Body of pancreas (tissue), 4 donors: ENCODE measurements around the gene AGRP. TPM values are rescaled to one million over a fixed set of nuclear protein-coding genes. Genes with fewer than 3 reads are reported as not detected.

Experiments used
- ATAC-seq: fragments of 150-250 bp; one replicate; pipeline ENCODE4 v1.9.1; 2016
- DNase-seq, 4 donors: peaks; one replicate each; pipeline ENCODE4 v3.0.0-alpha.2; 2019
- H3K27ac ChIP-seq, 4 donors: fragments of 200-600 bp; sonication (generic); 1 replicate in 3 of 4; 2 replicates in 1 of 4; pipeline versions ENCODE4 v1.5.1 to v1.6.1; 2016 to 2019; ENCODE audit warnings: mild to moderate bottlenecking in 1 of 4, mixed read lengths in 1 of 4, moderate library complexity in 1 of 4
- H3K27me3 ChIP-seq, 2 donors: fragments of 200-600 bp; sonication (generic); one replicate each; pipeline ENCODE4 v1.6.0; 2016; ENCODE audit warnings: mild to moderate bottlenecking in 1 of 2
- H3K36me3 ChIP-seq, 2 donors: fragments of 200-600 bp; sonication (generic); replicated peaks in 1 of 2; 2 replicates each; pipeline ENCODE4 v1.5.1; 2016; ENCODE audit warnings: low read depth in 2 of 2; ENCODE audit not compliant: insufficient read depth in 1 of 2
- H3K4me1 ChIP-seq: fragments of 200-600 bp; sonication (generic); one replicate; pipeline ENCODE4 v1.6.0; 2016
- H3K4me3 ChIP-seq, 2 donors: fragments of 200-600 bp; sonication (generic); 1 replicate in 1 of 2; 2 replicates in 1 of 2; pipeline ENCODE4 v1.5.1; 2016 to 2019
- H3K9me3 ChIP-seq, 3 donors: fragments of 200-600 bp; sonication (generic); 1 replicate in 2 of 3; 2 replicates in 1 of 3; pipeline ENCODE4 v1.5.1; 2016
- POLR2A ChIP-seq, 3 donors: fragments of 450-650 bp; IDR thresholded peaks; one replicate each; pipeline ENCODE4 v1.6.1; 2016; ENCODE audit warnings: antibody characterized with exemption in 3 of 3, mild to moderate bottlenecking in 2 of 3
- WGBS, 2 donors: methylation state at CpG; one replicate each; pipeline ENCODE4 v1.1.5; 2017; 5-methylcytosine and 5-hydroxymethylcytosine counted together
- intact Hi-C: fragments of 100-400 bp; cut with DNase I; formaldehyde crosslinking; loops from one replicate; pipeline ENCODE4 v1.15.1; 2023
- total RNA-seq, 2 donors: library from RNA; depleted of rRNA; stranded (reverse); fragments of >200 nt; gene quantifications; one replicate each; pipeline ENCODE4 v1.1.0, GENCODE V29; 2016
- TF ChIP-seq, protein P1 (sequence below), 7 experiments: fragments of 450-650 bp in 4 of 7; fragments of 200-600 bp in 3 of 7; sonication (generic) in 3 of 7; IDR thresholded peaks; one replicate each; pipeline ENCODE4 v1.5.1; 2016 to 2019; ENCODE audit warnings: antibody characterized with exemption in 7 of 7

The AGRP gene
- total RNA-seq, 2 donors from 2014 or later = not detected

- intact Hi-C loops = no loop called here
- WGBS, 2 donors = 0 to 1% methylated on average over 19 to 25 of the region's 25 CpGs
- no peaks in the 10 kb centered on the region for H3K27me3 ChIP-seq
- peak overlapping the region; percentile 81 to 93 (median 89) for H3K27ac ChIP-seq
- no peaks in the 10 kb centered on the region for H3K9me3 ChIP-seq
- peak in 2 of 3 donors; percentile 51 to 58 for TF ChIP-seq POLR2A (IDR thresholded peaks at IDR 0.05)
- TF ChIP-seq, protein P1, sequence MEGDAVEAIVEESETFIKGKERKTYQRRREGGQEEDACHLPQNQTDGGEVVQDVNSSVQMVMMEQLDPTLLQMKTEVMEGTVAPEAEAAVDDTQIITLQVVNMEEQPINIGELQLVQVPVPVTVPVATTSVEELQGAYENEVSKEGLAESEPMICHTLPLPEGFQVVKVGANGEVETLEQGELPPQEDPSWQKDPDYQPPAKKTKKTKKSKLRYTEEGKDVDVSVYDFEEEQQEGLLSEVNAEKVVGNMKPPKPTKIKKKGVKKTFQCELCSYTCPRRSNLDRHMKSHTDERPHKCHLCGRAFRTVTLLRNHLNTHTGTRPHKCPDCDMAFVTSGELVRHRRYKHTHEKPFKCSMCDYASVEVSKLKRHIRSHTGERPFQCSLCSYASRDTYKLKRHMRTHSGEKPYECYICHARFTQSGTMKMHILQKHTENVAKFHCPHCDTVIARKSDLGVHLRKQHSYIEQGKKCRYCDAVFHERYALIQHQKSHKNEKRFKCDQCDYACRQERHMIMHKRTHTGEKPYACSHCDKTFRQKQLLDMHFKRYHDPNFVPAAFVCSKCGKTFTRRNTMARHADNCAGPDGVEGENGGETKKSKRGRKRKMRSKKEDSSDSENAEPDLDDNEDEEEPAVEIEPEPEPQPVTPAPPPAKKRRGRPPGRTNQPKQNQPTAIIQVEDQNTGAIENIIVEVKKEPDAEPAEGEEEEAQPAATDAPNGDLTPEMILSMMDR (IDR thresholded peaks at IDR 0.05) = peak; percentile 59 to 99 (median 98)
- ATAC-seq (peak; percentile 95), DNase-seq (peak; percentile 96 to 98 (median 97))
- peaks cover 16% of the 10 kb centered on the region for H3K4me1 ChIP-seq
- H3K36me3 ChIP-seq = no peaks in the 10 kb centered on the region
- H3K4me3 ChIP-seq = peak overlapping the region in 1 of 2 donors; percentile 11
Observed at GRCh38 chr16:67521095-67521804, 37.9 kb upstream of the AGRP start.

DNA sequence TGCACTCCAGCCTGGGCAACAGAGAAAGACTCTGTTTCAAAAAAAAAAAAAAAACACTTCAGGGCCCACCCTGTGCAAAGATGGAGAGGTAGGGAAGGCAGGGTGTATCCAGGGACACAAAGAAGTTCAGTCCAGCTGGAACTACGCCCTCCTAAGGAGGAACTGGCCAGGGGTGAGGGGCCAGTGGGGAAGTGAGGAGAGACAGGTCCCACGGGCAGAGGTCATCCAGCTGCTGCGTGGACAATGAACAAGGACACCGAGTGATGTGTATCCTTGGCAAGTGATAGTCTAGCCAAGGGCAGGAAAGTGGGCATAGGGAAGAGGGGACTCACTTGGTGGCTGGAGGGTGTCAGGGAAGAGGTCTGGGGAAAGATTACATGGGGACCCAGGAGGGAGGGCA is 35.9 kb upstream of the AGRP start:
- no peak overlapping the region for H3K4me3 ChIP-seq
- intact Hi-C loops = no loop called here
- WGBS, 2 donors = 61 to 70% methylated on average over 4 of the region's 4 CpGs
- ATAC-seq (no peak), DNase-seq (no peak)
- H3K27me3 ChIP-seq = no peaks in the 10 kb centered on the region
- no peak overlapping the region for H3K27ac ChIP-seq
- no peaks in the 10 kb centered on the region for H3K9me3 ChIP-seq
- no peak for TF ChIP-seq POLR2A (IDR thresholded peaks at IDR 0.05)
- TF ChIP-seq, protein P1 (IDR thresholded peaks at IDR 0.05) = no peak
- H3K36me3 ChIP-seq = no peaks in the 10 kb centered on the region
- H3K4me1 ChIP-seq = peaks cover 16% of the 10 kb centered on the region

DNA sequence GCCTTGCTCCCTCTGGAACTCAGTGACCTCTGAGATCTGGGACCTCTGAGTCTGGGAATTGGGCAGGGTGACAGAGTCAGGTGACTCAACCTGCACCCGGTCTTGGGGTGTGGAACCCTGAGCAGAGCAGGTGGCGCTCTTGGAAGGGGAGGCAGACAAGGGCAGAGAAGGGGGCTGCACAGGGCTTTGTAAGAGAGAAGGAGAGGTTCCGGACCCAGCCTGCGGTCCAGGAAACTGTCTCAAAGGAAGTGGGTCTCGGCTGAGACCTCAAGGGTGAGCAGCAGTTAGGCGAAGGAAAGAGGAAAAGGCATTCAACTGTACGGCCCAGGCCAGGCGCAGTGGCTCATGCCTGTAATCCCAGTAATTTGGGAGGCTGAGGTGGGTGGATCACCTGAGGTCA is 35.3 kb upstream of the AGRP start:
- H3K9me3 ChIP-seq = no peaks in the 10 kb centered on the region
- DNase-seq (no peak), ATAC-seq (no peak)
- no peak overlapping the region for H3K27ac ChIP-seq
- intact Hi-C loops = no loop called here
- no peak overlapping the region for H3K4me3 ChIP-seq
- TF ChIP-seq, protein P1 (IDR thresholded peaks at IDR 0.05) = no peak
- TF ChIP-seq POLR2A (IDR thresholded peaks at IDR 0.05) = no peak
- no peaks in the 10 kb centered on the region for H3K36me3 ChIP-seq
- H3K27me3 ChIP-seq = no peaks in the 10 kb centered on the region
- H3K4me1 ChIP-seq = peaks cover 16% of the 10 kb centered on the region
- WGBS, 2 donors = 69 to 76% methylated on average over 8 of the region's 8 CpGs

GRCh38 chr16:67517661-67518423 is 34.5 kb upstream of the AGRP start:
- Histone ChIP-seq H3K36me3 (no peaks in the 10 kb centered on the region), H3K4me1 (peaks cover 16% of the 10 kb centered on the region), H3K4me3 (no peak overlapping the region), H3K27me3 (no peaks in the 10 kb centered on the region), H3K9me3 (no peaks in the 10 kb centered on the region), H3K27ac (peak overlapping the region in 1 of 4 donors; percentile 5)
- ATAC-seq = no peak
- DNase-seq = no peak
- 55 to 56% methylated on average over 6 to 11 of the region's 11 CpGs for WGBS, 2 donors
- intact Hi-C loops = no loop called here
- TF ChIP-seq POLR2A (IDR thresholded peaks at IDR 0.05) = no peak
- TF ChIP-seq, protein P1 (IDR thresholded peaks at IDR 0.05) = no peak
